Mammary epithelial cell (primary cell): Measurements from ENCODE around the gene PDGFRA.

ENCODE experiments used
- EZH2 ChIP-seq: IDR thresholded peaks from 2 replicates; pipeline ENCODE4 v1.6.1; 2012; ENCODE audit warnings: low read length, inconsistent platforms, borderline replicate concordance
- TF ChIP-seq, protein P1 (sequence below), 2 donors: IDR thresholded peaks in 1 of 2; conservative IDR thresholded peaks in 1 of 2; 2 replicates each; pipeline ENCODE4 v1.5.1; 2011 to 2012; ENCODE audit warnings: inconsistent platforms in 2 of 2, low read length in 2 of 2, mild to moderate bottlenecking in 2 of 2, control low read depth in 1 of 2, low read depth in 1 of 2; ENCODE audit not compliant: insufficient read depth in 1 of 2; ENCODE audit errors: extremely low read depth in 1 of 2

GRCh38 chr4:54289316-54289715, 60.2 kb downstream of the PDGFRA start:
- TF ChIP-seq, protein P1, sequence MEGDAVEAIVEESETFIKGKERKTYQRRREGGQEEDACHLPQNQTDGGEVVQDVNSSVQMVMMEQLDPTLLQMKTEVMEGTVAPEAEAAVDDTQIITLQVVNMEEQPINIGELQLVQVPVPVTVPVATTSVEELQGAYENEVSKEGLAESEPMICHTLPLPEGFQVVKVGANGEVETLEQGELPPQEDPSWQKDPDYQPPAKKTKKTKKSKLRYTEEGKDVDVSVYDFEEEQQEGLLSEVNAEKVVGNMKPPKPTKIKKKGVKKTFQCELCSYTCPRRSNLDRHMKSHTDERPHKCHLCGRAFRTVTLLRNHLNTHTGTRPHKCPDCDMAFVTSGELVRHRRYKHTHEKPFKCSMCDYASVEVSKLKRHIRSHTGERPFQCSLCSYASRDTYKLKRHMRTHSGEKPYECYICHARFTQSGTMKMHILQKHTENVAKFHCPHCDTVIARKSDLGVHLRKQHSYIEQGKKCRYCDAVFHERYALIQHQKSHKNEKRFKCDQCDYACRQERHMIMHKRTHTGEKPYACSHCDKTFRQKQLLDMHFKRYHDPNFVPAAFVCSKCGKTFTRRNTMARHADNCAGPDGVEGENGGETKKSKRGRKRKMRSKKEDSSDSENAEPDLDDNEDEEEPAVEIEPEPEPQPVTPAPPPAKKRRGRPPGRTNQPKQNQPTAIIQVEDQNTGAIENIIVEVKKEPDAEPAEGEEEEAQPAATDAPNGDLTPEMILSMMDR (conservative IDR thresholded peaks at IDR 0.05 in 1 of 2, IDR thresholded peaks at IDR 0.05 in 1 of 2; ENCODE audit: extremely low read depth in 1 of 2, insufficient read depth in 1 of 2, low read depth in 1 of 2, low read length in 2 of 2): no peak
- no peak for TF ChIP-seq EZH2
